ENCODE results near the gene PRMT2. TPM values are rescaled to one million over a fixed set of nuclear protein-coding genes. Genes with fewer than 3 reads are reported as not detected.
"Not testable (repeated sequence)": the region's sequence is repeated elsewhere in the genome, so short reads cannot be mapped to it uniquely, and the experiment has no call there.

The PRMT2 gene
- polyA plus RNA-seq, 4 donors, result 121 to 129 (median 125) TPM

DNA sequence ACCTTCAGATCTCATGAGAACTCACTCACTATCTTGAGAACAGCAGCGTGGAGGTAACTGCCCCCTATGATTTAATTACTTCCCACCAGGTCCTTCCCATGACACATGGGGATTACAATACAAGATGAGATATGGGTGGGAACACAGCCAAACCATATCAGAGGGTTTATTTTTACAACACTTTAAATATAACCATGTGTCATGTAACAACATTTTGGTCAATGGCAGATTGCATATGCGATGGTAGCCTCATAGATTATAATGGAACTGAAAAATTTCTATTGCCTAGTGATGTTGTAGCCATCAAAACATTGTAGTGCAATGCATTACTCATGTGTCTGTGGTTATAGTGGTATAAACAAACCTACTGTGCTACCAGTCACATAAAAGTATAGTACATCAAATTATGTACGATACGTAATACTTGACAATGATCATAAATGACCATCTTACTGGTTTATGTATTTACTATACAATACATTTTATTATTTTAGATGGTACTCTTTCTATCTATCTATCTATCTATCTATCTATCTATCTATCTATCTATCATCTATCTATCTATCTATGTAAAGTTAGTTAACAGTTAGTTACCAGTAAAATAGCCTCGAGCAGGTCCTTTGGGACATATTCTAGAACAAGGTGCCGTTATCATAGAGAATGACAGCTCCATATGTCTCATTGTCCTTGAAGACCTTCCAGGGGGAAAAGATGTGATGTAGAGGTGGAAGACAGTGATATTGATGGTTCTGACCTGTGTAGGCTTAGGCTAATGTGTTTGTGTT is 18.0 kb upstream of the PRMT2 start:
- DNase-seq (ENCODE audit: low read depth in 4 of 4, low spot score in 3 of 4), result no peak

DNA sequence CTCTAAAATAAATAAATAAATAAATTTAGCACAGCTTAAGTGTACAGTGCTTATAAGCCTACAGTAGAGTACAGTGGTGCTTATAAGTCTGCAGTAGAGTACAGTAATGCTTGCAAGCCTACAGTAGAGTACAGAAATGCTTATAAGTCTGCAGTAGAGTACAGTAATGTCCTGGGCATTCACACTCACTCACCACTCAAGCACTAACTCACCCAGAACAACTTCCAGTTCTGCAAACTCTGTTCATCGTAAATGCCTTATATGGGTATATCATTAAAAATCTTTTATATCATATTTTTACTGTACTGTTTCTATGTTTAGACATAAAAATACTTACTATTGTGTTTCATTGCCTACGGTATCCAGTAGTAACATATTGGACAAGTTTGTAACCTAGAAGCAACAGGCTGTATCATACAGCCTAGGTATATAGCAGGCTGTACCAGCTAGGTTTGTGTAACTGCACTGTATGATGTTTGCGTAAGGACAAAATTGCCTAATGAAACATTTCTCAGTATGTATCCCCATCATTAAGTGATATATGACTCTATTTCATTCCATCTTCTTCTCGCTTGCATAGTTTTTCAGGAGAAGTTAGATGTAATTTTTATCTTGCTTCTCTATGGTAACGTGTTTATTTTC is 16.6 kb upstream of the PRMT2 start:
- no peak for DNase-seq (ENCODE audit: low read depth in 4 of 4, low spot score in 3 of 4)

DNA sequence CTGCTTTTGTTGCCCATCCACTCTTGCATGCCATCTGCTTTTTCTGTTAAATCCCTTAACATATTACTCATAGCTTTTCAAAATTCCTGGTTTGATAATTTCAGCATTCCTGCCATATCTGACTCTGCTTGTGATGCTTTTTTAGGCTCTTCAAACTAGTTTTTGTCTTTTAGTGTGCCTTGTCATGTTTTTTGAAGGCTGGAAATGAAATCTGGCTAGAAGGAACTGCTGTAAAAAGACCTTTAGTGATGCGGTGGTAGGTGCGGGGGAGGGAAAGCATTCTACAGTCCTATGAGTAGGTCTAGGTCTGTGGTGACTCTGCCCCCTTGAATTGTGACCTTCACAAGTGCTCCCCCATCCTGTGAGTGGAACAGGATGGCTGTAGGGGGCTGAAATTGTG is 15.6 kb upstream of the PRMT2 start:
- no peak for DNase-seq (ENCODE audit: low read depth in 4 of 4, low spot score in 3 of 4)

DNA sequence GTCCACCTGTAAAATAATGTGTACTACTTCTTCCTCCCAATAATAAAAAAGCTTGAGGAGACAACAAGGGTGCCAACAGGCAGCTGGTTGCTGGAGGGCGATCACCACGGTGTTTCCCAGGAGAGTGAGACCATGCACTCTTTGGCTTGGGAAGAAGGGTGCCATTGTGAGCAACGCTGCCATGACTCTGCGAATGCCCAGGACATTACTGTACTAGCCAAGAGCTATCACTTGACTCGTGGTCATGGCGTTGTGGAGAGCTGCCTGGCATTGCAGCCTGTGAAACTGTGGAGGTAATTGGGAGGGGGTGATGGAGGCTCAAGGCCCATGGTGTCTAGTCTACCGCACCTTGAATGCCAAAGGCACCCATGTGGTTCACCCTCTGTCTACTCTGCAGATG is 14.6 kb upstream of the PRMT2 start:
- DNase-seq (ENCODE audit: low read depth in 4 of 4, low spot score in 3 of 4), result no peak

DNA sequence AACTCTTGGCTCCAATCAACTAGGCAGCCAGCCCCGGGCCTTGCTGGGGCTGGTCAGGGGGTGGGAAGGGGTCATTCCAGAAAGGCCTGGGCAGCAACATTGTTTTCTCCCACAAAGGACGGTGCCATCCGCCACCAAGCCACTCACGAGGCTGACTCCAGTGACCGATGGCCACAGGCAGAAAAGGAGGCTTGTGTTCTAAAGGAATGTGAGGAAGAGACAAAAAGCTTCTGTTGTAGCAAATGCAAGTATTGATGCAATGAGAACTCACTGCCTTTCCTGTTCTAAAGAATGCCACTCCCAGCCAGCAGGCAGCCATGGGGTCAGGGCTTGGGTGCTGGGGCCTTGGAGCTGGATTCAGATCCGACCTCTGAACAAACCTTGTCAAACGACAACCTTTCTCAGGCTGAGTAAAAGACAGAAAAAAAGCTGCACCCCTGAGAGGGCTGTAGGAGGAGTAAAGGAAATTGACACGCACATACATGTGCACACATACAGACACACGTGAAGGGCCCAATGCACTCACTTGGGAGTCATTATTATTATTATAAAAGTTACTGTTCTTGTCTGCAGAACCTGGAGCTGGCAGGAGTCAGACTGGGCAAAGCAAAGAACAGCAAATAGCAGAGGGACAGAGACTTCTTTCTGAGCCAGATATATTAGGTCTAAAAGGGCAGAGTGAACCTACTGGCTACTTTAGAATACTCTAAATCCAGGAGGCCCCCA is 13.9 kb upstream of the PRMT2 start:
- DNase-seq (ENCODE audit: low read depth in 4 of 4, low spot score in 3 of 4), result no peak

- no peak for DNase-seq (ENCODE audit: low read depth in 4 of 4, low spot score in 3 of 4)
Observed at GRCh38 chr21:46622226-46622625, 13.2 kb upstream of the PRMT2 start.

DNA sequence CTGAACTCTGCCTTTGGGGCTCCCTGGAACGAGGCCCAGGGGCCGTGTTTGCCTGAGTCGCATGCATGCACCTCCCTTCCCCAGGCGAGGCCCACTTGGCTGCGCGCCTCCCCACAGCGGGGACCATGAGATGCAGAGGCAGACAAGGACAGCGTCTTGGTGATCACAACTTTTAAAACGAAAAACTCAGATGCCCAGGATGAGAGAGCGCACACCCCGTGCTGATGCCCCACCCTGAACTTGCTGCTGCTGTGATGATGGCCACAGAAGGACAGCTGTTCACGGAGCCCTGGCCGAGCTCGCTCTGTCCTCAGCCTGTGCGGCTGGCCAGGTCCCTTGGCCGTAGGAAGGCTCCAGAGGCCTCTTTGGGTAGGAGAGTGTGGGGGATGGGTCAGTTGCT is 11.4 kb upstream of the PRMT2 start:
- no peak for DNase-seq (ENCODE audit: low read depth in 4 of 4, low spot score in 3 of 4)

- no peak for DNase-seq (ENCODE audit: low read depth in 4 of 4, low spot score in 3 of 4)
Observed at GRCh38 chr21:46625759-46626158, 9.7 kb upstream of the PRMT2 start.

DNA sequence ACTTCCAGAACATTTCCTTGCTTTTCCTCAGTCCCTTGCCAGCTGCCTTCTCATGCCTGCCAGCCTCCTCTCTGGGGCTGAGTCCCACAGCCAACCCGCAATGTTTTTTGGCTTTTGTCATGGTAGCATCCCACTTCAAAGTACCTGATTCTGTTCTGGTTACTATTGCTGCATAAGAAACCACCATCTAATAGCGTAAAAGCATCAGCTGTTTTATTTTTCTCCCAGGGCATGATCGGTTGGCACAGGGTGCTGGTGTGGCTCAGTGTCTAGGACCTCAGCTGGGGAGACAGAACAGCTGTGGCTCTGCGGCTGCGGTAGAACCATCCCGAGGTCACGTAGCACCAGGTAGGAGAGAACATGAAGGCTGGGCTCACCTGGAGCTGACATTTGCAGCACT is 8.9 kb upstream of the PRMT2 start:
- DNase-seq (ENCODE audit: low read depth in 4 of 4, low spot score in 3 of 4), result no peak

- no peak for DNase-seq (ENCODE audit: low read depth in 4 of 4, low spot score in 3 of 4)
Observed at GRCh38 chr21:46626975-46627501, 8.4 kb upstream of the PRMT2 start.

DNA sequence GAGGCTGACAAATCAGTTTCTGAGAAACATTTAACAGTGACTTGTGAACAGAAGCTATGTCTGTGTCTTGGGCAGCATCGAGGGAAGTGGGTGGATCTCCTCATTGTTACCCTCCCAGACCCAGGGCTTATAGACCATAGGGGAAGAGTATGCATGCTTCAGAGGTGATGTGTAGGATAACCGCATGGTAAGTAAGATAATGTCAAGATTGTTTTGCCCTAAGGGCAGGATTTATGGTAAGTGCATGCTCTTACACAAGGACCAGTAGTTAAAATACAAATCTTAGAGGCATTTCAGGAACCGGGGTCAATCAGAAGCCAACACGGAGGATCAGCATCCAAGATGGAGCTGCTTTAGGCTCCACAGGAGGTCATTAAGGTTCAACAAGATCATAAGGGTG is 7.7 kb upstream of the PRMT2 start:
- DNase-seq (ENCODE audit: low read depth in 4 of 4, low spot score in 3 of 4), result no peak

DNA sequence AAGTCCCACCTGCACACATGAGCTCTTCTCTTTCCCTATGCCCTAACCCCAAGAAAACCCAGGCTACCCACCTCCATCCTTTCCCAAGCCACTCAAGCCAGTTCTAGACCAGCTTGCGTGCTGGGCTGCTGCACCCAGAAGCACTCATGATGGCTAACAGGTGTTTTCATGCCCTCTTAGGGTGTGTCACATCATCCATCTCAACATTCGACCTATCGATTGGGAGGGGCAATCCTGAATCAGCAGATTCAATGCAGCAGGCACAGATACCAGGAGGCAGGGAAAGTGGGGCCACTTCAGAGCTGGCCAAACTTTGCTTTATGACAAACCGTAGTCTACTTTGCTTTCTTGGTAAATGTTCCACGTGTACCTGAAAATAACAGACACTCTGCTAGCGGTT is 6.6 kb upstream of the PRMT2 start:
- DNase-seq (ENCODE audit: low read depth in 4 of 4, low spot score in 3 of 4), result no peak

DNA sequence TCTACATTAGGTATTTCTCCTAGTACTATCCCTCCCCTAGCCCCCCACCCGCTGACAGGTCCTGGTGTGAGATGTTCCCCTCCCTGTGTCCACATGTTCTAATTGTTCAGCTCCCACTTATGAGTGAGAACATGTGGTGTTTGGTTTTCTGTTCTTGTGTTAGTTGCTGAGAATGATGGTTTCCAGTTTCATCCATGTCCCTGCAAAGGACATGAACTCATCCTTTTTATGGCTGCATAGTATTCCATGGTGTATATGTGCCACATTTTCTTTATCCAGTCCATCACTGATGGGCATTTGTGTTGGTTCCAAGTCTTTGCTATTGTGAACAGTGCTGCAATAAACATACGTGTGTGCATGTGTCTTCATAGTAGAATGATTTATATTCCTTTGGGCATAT is 4.6 kb upstream of the PRMT2 start:
- DNase-seq (ENCODE audit: low read depth in 4 of 4, low spot score in 3 of 4), result not testable (repeated sequence)

- DNase-seq (ENCODE audit: low read depth in 4 of 4, low spot score in 3 of 4), result no peak
Observed at GRCh38 chr21:46633566-46633965, 1.9 kb upstream of the PRMT2 start.

GRCh38 chr21:46634427-46634826 is 1.0 kb upstream of the PRMT2 start:
- no peak for DNase-seq (ENCODE audit: low read depth in 4 of 4, low spot score in 3 of 4)

GRCh38 chr21:46634966-46635323 is 529 bp upstream of the PRMT2 start:
- DNase-seq (ENCODE audit: low read depth in 4 of 4, low spot score in 3 of 4), result peak; percentile 74 to 85 (median 80)

GRCh38 chr21:46636181-46636512 is 673 bp downstream of the PRMT2 start:
- no peak for DNase-seq (ENCODE audit: low read depth in 4 of 4, low spot score in 3 of 4)

GRCh38 chr21:46636550-46637285 is 1.2 kb downstream of the PRMT2 start:
- no peak for DNase-seq (ENCODE audit: low read depth in 4 of 4, low spot score in 3 of 4)

- DNase-seq (ENCODE audit: low read depth in 4 of 4, low spot score in 3 of 4), result no peak
Observed at GRCh38 chr21:46637952-46638746, 2.7 kb downstream of the PRMT2 start.
